ENCODE measurements around the gene VASP. TPM values are rescaled to one million over a fixed set of nuclear protein-coding genes. Genes with fewer than 3 reads are reported as not detected.

VASP gene
- total RNA-seq, 1 donor from 2014 or later: 32.6 TPM

- Mint-ChIP-seq H3K27me3 (ENCODE audit: insufficient read depth, low read depth) (peaks cover 38% of the 10 kb centered on the region), H3K4me1 (peaks cover 42% of the 10 kb centered on the region), H3K4me3 (peak overlapping the region; percentile 92), H3K36me3 (no peaks in the 10 kb centered on the region), H3K27ac (peak overlapping the region; percentile 81), H3K9me3 (no peaks in the 10 kb centered on the region)
- Histone ChIP-seq H3K9me3 (ENCODE audit: low read depth) (no peaks in the 10 kb centered on the region), H3K27me3 (peaks cover 40% of the 10 kb centered on the region), H3K27ac (no peak overlapping the region), H3K4me3 (peak overlapping the region; percentile 70), H4K20me1 (ENCODE audit: low read depth) (peaks cover 8% of the 10 kb centered on the region), H3K79me2 (ENCODE audit: low read depth) (no peaks in the 10 kb centered on the region), H3K36me3 (no peaks in the 10 kb centered on the region), H3K4me2 (peak overlapping the region; percentile 97), H3K4me1 (peaks cover 11% of the 10 kb centered on the region), H2AFZ (replicated peaks) (no peak overlapping the region), H3F3A (ENCODE audit: low read depth) (peaks cover 20% of the 10 kb centered on the region), H3K9ac (no peak overlapping the region)
- no peak for DNase-seq (ENCODE audit: low spot score)
- TF ChIP-seq CTCF (IDR thresholded peaks at IDR 0.05) (no peak), EZH2 (IDR thresholded peaks at IDR 0.05) (no peak), EZH2phosphoT487 (IDR thresholded peaks at IDR 0.05) (no peak)
Observed at GRCh38 chr19:45469945-45470761, 37.1 kb upstream of the VASP start.

GRCh38 chr19:45470762-45471081 is 36.6 kb upstream of the VASP start:
- Mint-ChIP-seq H3K9me3 (no peaks in the 10 kb centered on the region), H3K27me3 (ENCODE audit: insufficient read depth, low read depth) (peaks cover 41% of the 10 kb centered on the region), H3K27ac (peak overlapping the region; percentile 33), H3K36me3 (no peaks in the 10 kb centered on the region), H3K4me1 (peaks cover 39% of the 10 kb centered on the region), H3K4me3 (peak overlapping the region; percentile 92)
- peaks cover 11% of the 10 kb centered on the region for H3K4me1 ChIP-seq
- H3K36me3 ChIP-seq: no peaks in the 10 kb centered on the region
- no peak overlapping the region for H3K4me2 ChIP-seq
- no peaks in the 10 kb centered on the region for H3K79me2 ChIP-seq (ENCODE audit: low read depth)
- peaks cover 8% of the 10 kb centered on the region for H4K20me1 ChIP-seq (ENCODE audit: low read depth)
- peaks cover 39% of the 10 kb centered on the region for H3K27me3 ChIP-seq
- no peak overlapping the region for H3K27ac ChIP-seq
- H3K9ac ChIP-seq: no peak overlapping the region
- H3K9me3 ChIP-seq (ENCODE audit: low read depth): no peaks in the 10 kb centered on the region
- H2AFZ ChIP-seq (replicated peaks): no peak overlapping the region
- H3K4me3 ChIP-seq: no peak overlapping the region
- peaks cover 15% of the 10 kb centered on the region for H3F3A ChIP-seq (ENCODE audit: low read depth)
- no peak for DNase-seq (ENCODE audit: low spot score)
- no peak for TF ChIP-seq CTCF (IDR thresholded peaks at IDR 0.05)
- no peak for TF ChIP-seq EZH2 (IDR thresholded peaks at IDR 0.05)
- no peak for TF ChIP-seq EZH2phosphoT487 (IDR thresholded peaks at IDR 0.05)

- Histone ChIP-seq H2AFZ (replicated peaks) (no peak overlapping the region), H3K79me2 (ENCODE audit: low read depth) (no peaks in the 10 kb centered on the region), H3K4me1 (peaks cover 11% of the 10 kb centered on the region), H3K9ac (no peak overlapping the region), H3K4me3 (no peak overlapping the region), H3K27ac (no peak overlapping the region), H3K9me3 (ENCODE audit: low read depth) (no peaks in the 10 kb centered on the region), H4K20me1 (ENCODE audit: low read depth) (peaks cover 8% of the 10 kb centered on the region), H3K4me2 (no peak overlapping the region), H3K36me3 (no peaks in the 10 kb centered on the region), H3K27me3 (peaks cover 33% of the 10 kb centered on the region), H3F3A (ENCODE audit: low read depth) (peaks cover 15% of the 10 kb centered on the region)
- Mint-ChIP-seq H3K9me3 (no peaks in the 10 kb centered on the region), H3K27ac (peak overlapping the region; percentile 33), H3K27me3 (ENCODE audit: insufficient read depth, low read depth) (peaks cover 42% of the 10 kb centered on the region), H3K4me3 (peak overlapping the region; percentile 92), H3K4me1 (peaks cover 39% of the 10 kb centered on the region), H3K36me3 (no peaks in the 10 kb centered on the region)
- TF ChIP-seq CTCF (IDR thresholded peaks at IDR 0.05) (no peak), EZH2 (IDR thresholded peaks at IDR 0.05) (no peak), EZH2phosphoT487 (IDR thresholded peaks at IDR 0.05) (no peak)
- no peak for DNase-seq (ENCODE audit: low spot score)
Observed at GRCh38 chr19:45471111-45471930, 36.0 kb upstream of the VASP start.

Data from neural progenitor cell (in vitro differentiated cells).